Testis (tissue), 3 donors: ENCODE measurements around the gene FHIT. TPM values are rescaled to one million over a fixed set of nuclear protein-coding genes. Genes with fewer than 3 reads are reported as not detected.
"Not testable (repeated sequence)": the region's sequence is repeated elsewhere in the genome, so short reads cannot be mapped to it uniquely, and the experiment has no call there.

ENCODE experiments used
- DNase-seq: peaks from one replicate; pipeline ENCODE4 v3.0.0-alpha.2; 2019
- H3K27ac ChIP-seq, 2 donors: fragments of 200-600 bp; sonication (generic); one replicate each; pipeline ENCODE4 v1.5.1; 2019
- H3K27me3 ChIP-seq: fragments of 200-600 bp; sonication (generic); one replicate; pipeline ENCODE4 v1.5.1; 2019
- H3K36me3 ChIP-seq: fragments of 200-600 bp; sonication (generic); one replicate; pipeline ENCODE4 v1.5.1; 2017; ENCODE audit warnings: low read depth; ENCODE audit errors: missing control alignments
- H3K4me1 ChIP-seq: fragments of 200-600 bp; sonication (generic); one replicate; pipeline ENCODE4 v1.5.1; 2019
- H3K4me3 ChIP-seq, 2 donors: fragments of 200-600 bp; sonication (generic); one replicate each; pipeline ENCODE4 v1.5.1; 2017 to 2019
- H3K9me3 ChIP-seq: fragments of 200-600 bp; sonication (generic); one replicate; pipeline ENCODE4 v1.5.1; 2017
- POLR2A ChIP-seq: fragments of 450-650 bp; IDR thresholded peaks from one replicate; pipeline ENCODE4 v1.6.1; 2017; ENCODE audit warnings: antibody characterized with exemption, mild to moderate bottlenecking, moderate library complexity
- WGBS, 2 donors: methylation state at CpG; one replicate each; pipeline ENCODE4 v1.1.5; 2018; 5-methylcytosine and 5-hydroxymethylcytosine counted together
- intact Hi-C: fragments of 100-400 bp; cut with DNase I; formaldehyde crosslinking; loops from one replicate; pipeline ENCODE4 v1.15.1; 2023; ENCODE audit warnings: low total_unique reads
- polyA plus RNA-seq: library from polyadenylated mRNA; stranded (reverse); fragments of 350-450 nt; fragmentation: Illumina TruSeq; extraction: RNeasy Lipid Tissue Mini Kit (QIAGEN cat#74804); gene quantifications from one replicate; pipeline ENCODE4 v1.2.3, GENCODE V29; 2014; ENCODE audit warnings: low read depth, low replicate concordance; ENCODE audit not compliant: insufficient read depth
- total RNA-seq, 2 donors: library from RNA; depleted of rRNA; stranded (reverse); fragments of >200 nt; gene quantifications; one replicate each; pipeline ENCODE4 v1.2.3, GENCODE V29; 2016
- TF ChIP-seq, protein P1 (sequence below), 3 experiments: fragments of 450-650 bp in 2 of 3; fragments of 200-600 bp in 1 of 3; sonication (generic) in 1 of 3; IDR thresholded peaks; one replicate each; pipeline ENCODE4 v1.5.1; 2016 to 2019; ENCODE audit warnings: antibody characterized with exemption in 3 of 3, mild to moderate bottlenecking in 2 of 3, moderate library complexity in 1 of 3

FHIT gene
- total and polyA plus RNA-seq, 3 donors from 2014 or later: 10.1 to 29.6 (median 15.5) TPM

DNA sequence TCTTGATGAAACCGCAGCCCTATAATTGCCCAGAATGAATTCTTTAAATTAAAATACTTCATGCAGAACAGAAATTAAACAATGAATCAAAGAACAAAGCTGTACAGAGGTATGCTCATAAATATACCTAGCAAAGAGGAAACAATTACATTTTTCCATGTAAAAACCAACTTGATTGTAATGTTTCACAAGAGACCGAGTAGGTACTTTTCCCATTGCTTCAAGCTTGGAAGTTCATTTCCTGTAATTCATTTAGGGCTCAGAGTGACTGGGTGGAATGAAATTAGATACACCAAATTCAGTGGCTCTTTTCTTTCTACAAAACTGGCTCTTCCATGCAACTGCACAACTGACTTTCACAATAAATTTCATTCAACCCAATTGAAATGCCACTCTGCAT lies 51.4 kb downstream of the FHIT start:
- no peak for TF ChIP-seq POLR2A
- TF ChIP-seq, protein P1, sequence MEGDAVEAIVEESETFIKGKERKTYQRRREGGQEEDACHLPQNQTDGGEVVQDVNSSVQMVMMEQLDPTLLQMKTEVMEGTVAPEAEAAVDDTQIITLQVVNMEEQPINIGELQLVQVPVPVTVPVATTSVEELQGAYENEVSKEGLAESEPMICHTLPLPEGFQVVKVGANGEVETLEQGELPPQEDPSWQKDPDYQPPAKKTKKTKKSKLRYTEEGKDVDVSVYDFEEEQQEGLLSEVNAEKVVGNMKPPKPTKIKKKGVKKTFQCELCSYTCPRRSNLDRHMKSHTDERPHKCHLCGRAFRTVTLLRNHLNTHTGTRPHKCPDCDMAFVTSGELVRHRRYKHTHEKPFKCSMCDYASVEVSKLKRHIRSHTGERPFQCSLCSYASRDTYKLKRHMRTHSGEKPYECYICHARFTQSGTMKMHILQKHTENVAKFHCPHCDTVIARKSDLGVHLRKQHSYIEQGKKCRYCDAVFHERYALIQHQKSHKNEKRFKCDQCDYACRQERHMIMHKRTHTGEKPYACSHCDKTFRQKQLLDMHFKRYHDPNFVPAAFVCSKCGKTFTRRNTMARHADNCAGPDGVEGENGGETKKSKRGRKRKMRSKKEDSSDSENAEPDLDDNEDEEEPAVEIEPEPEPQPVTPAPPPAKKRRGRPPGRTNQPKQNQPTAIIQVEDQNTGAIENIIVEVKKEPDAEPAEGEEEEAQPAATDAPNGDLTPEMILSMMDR (IDR thresholded peaks at IDR 0.05): no peak
- H3K27me3 ChIP-seq: no peaks in the 10 kb centered on the region
- H3K4me3 ChIP-seq: no peak overlapping the region
- H3K27ac ChIP-seq: no peak overlapping the region
- H3K36me3 ChIP-seq: no peaks in the 10 kb centered on the region
- WGBS, 2 donors: 83 to 95% methylated on average over 2 of the region's 2 CpGs
- no peaks in the 10 kb centered on the region for H3K4me1 ChIP-seq
- DNase-seq: no peak
- intact Hi-C loops: no loop called here
- no peaks in the 10 kb centered on the region for H3K9me3 ChIP-seq

DNA sequence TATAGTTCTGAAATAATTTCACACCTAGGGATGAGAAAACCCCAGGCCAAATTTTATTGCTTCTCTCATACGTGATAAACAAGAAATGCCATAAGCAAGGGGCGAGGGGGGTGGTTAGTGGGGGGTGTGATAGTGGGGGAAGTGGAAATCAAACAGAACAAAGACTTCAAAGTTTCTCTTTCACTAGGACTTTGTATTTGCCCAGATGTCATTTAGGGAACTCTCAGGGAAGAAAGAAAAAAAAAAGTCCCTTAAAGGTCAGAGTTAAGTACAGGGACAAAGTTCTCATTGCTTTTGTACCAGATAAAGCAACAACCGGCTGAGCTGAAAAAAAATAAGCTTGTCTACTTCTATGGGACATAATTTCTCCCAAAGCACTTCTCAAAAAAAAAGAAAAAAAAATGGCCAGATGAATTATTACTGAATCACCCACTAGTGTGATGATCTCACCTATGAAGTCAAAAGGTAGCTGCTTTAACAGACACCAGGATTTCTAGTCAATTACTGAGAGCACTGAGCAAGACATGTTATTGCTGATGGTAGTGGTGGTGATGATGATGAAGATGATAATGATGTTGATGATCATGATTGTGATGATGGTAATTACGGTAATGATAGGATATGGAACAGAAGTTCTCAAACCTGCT lies 56.2 kb downstream of the FHIT start:
- H3K4me3 ChIP-seq: no peak overlapping the region
- intact Hi-C loops: no loop called here
- 74 to 77% methylated on average over 4 of the region's 4 CpGs for WGBS, 2 donors
- H3K27me3 ChIP-seq: no peaks in the 10 kb centered on the region
- TF ChIP-seq, protein P1 (IDR thresholded peaks at IDR 0.05): no peak
- TF ChIP-seq POLR2A: no peak
- DNase-seq: no peak
- H3K36me3 ChIP-seq: no peaks in the 10 kb centered on the region
- H3K4me1 ChIP-seq: no peaks in the 10 kb centered on the region
- H3K9me3 ChIP-seq: no peaks in the 10 kb centered on the region
- H3K27ac ChIP-seq: no peak overlapping the region

DNA sequence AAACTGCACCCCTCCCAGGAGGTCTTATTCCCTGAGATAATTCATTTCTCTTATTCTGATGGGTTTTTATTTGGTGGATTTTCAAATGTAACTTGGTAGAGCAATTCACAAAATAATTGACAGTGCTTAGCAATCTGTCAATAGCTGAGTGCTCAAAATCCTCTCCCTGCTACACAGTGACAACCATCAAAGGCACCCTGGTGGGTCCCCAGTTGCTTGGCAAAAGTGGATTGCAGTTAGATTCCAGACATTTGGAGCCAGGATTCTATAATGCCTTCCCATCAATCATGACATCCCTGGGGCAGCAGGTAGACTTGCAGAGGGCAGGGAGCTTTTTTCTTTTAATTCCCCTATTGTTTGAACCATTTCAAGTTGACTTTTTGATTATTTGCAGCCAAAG lies 59.0 kb downstream of the FHIT start:
- Histone ChIP-seq H3K4me3 (no peak overlapping the region), H3K4me1 (no peaks in the 10 kb centered on the region), H3K36me3 (no peaks in the 10 kb centered on the region), H3K27me3 (no peaks in the 10 kb centered on the region), H3K9me3 (no peaks in the 10 kb centered on the region), H3K27ac (no peak overlapping the region)
- intact Hi-C loops: no loop called here
- DNase-seq: no peak
- no peak for TF ChIP-seq POLR2A
- TF ChIP-seq, protein P1 (IDR thresholded peaks at IDR 0.05): no peak

DNA sequence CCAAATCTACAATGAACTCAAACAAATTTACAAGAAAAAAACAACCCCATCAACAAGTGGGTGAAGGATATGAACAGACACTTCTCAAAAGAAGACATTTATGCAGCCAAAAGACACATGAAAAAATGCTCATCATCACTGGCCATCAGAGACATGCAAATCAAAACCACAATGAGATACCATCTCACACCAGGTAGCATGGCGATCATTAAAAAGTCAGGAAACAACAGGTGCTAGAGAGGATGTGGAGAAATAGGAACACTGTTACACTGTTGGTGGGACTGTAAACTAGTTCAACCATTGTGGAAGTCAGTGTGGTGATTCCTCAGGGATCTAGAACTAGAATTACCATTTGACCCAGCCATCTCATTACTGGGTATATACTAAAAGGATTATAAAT lies 61.0 kb downstream of the FHIT start:
- H3K4me3 ChIP-seq, DNase-seq, H3K9me3 ChIP-seq, intact Hi-C loops, H3K27ac ChIP-seq, H3K4me1 ChIP-seq, H3K27me3 ChIP-seq, H3K36me3 ChIP-seq: not testable (repeated sequence)
- WGBS, 2 donors: 90 to 97% methylated on average over 1 of the region's 1 CpG

DNA sequence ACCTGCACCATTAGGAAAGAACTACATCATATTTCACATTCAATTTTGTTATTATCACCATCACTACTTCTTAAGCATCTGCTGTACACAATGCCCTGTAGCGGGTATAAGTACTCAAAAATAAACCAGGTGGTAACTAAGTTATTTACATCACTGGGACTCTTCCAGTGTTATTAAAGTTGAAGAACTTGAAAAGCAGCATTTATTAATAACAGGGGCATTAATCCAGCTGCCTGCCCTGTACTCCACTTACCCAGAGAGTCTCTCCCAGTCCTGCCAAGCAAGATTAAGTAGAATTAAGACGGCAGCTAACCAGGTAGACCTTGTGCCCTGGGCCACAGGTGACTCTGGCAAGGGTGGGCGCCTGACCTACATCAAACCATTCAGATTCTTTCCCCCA lies 65.2 kb downstream of the FHIT start:
- 59 to 91% methylated on average over 3 of the region's 3 CpGs for WGBS, 2 donors
- Histone ChIP-seq H3K4me1 (peaks cover 8% of the 10 kb centered on the region), H3K36me3 (no peaks in the 10 kb centered on the region), H3K27me3 (no peaks in the 10 kb centered on the region), H3K9me3 (no peaks in the 10 kb centered on the region), H3K4me3 (no peak overlapping the region), H3K27ac (no peak overlapping the region)
- no peak for TF ChIP-seq POLR2A
- TF ChIP-seq, protein P1 (IDR thresholded peaks at IDR 0.05): no peak
- DNase-seq: no peak
- intact Hi-C loops: no loop called here
